CD14-positive monocyte (primary cell): ENCODE measurements around the gene WIPF2. TPM values are rescaled to one million over a fixed set of nuclear protein-coding genes. Genes with fewer than 3 reads are reported as not detected.

ENCODE experiments used
- DNase-seq, 3 donors: peaks; one replicate each; pipeline ENCODE4 v3.0.0-alpha.2; 2011 to 2022
- H2AFZ ChIP-seq: 2 replicates; pipeline ENCODE4 v1.6.0; 2012; ENCODE audit warnings: mild to moderate bottlenecking, low read depth, low read length, inconsistent platforms; ENCODE audit not compliant: insufficient read depth, poor library complexity, severe bottlenecking
- H3K27ac ChIP-seq, 2 donors: 1 replicate in 1 of 2; 2 replicates in 1 of 2; pipeline ENCODE4 v1.5.1; 2012 to 2013; ENCODE audit warnings: low read length in 2 of 2, control low read depth in 1 of 2, inconsistent platforms in 1 of 2, low read depth in 1 of 2, mild to moderate bottlenecking in 1 of 2
- H3K27me3 ChIP-seq, 2 donors: one replicate each; pipeline versions ENCODE4 v1.6.0 to v1.6.1; 2011 to 2013; ENCODE audit warnings: low read length in 2 of 2; ENCODE audit not compliant: control insufficient read depth in 2 of 2, insufficient read depth in 2 of 2
- H3K36me3 ChIP-seq, 2 donors: replicated peaks in 1 of 2; 1 replicate in 1 of 2; 2 replicates in 1 of 2; pipeline versions ENCODE4 v1.5.1 to v1.6.1; 2012 to 2013; ENCODE audit warnings: low read length in 2 of 2, control low read depth in 1 of 2, inconsistent platforms in 1 of 2, mild to moderate bottlenecking in 1 of 2; ENCODE audit not compliant: insufficient read depth in 2 of 2, control insufficient read depth in 1 of 2
- H3K4me1 ChIP-seq, 2 donors: 1 replicate in 1 of 2; 2 replicates in 1 of 2; pipeline versions ENCODE4 v1.5.1 to v1.6.1; 2012 to 2013; ENCODE audit warnings: low read length in 2 of 2, control low read depth in 1 of 2, inconsistent platforms in 1 of 2, mild to moderate bottlenecking in 1 of 2, moderate library complexity in 1 of 2; ENCODE audit not compliant: insufficient read depth in 2 of 2, control insufficient read depth in 1 of 2
- H3K4me2 ChIP-seq: replicated peaks from 2 replicates; pipeline ENCODE3; 2012; ENCODE audit warnings: low read length, moderate library complexity, mild to moderate bottlenecking; ENCODE audit not compliant: poor library complexity, severe bottlenecking; ENCODE audit errors: extremely low read depth
- H3K4me3 ChIP-seq, 3 experiments: fragments of 200-600 bp in 1 of 3; sonication (generic) in 1 of 3; replicated peaks in 1 of 3; 1 replicate in 2 of 3; 2 replicates in 1 of 3; pipeline ENCODE4 v1.5.1; 2011 to 2013; ENCODE audit warnings: low read length in 3 of 3, mild to moderate bottlenecking in 3 of 3, control low read depth in 2 of 3, low read depth in 2 of 3, inconsistent platforms in 1 of 3, moderate library complexity in 1 of 3
- H3K79me2 ChIP-seq: 2 replicates; pipeline ENCODE4 v1.6.0; 2012; ENCODE audit warnings: mild to moderate bottlenecking, control low read depth, inconsistent platforms, low read length, moderate library complexity; ENCODE audit not compliant: insufficient read depth
- H3K9ac ChIP-seq: 2 replicates; pipeline ENCODE4 v1.6.0; 2017; ENCODE audit warnings: low read length, mild to moderate bottlenecking; ENCODE audit not compliant: insufficient read depth, poor library complexity, severe bottlenecking
- H3K9me3 ChIP-seq, 2 donors: replicated peaks in 1 of 2; 1 replicate in 1 of 2; 2 replicates in 1 of 2; pipeline versions ENCODE4 v1.5.1 to v1.6.1; 2012 to 2013; ENCODE audit warnings: low read length in 2 of 2, control low read depth in 1 of 2; ENCODE audit not compliant: control insufficient read depth in 1 of 2, insufficient read depth in 1 of 2
- H4K20me1 ChIP-seq: 2 replicates; pipeline ENCODE4 v1.6.0; 2012; ENCODE audit warnings: mild to moderate bottlenecking, low read length, control low read depth, moderate library complexity; ENCODE audit not compliant: insufficient read depth
- H3K27ac Mint-ChIP-seq, 7 donors: one replicate each; pipeline ENCODE4 v1.8.0; 2020; ENCODE audit warnings: mild to moderate bottlenecking in 7 of 7, mixed read lengths in 7 of 7, moderate library complexity in 6 of 7, inconsistent platforms in 2 of 7
- H3K27me3 Mint-ChIP-seq, 3 donors: one replicate each; pipeline ENCODE4 v1.8.0; 2021 to 2022; ENCODE audit warnings: low read depth in 3 of 3, mild to moderate bottlenecking in 3 of 3, mixed read lengths in 3 of 3, moderate library complexity in 3 of 3, inconsistent platforms in 1 of 3
- H3K36me3 Mint-ChIP-seq, 2 donors: one replicate each; pipeline ENCODE4 v1.8.0; 2020; ENCODE audit warnings: mixed read lengths in 2 of 2, inconsistent platforms in 1 of 2, mild to moderate bottlenecking in 1 of 2
- H3K4me1 Mint-ChIP-seq: one replicate; pipeline ENCODE4 v1.8.0; 2020; ENCODE audit warnings: mild to moderate bottlenecking, mixed read lengths
- H3K4me3 Mint-ChIP-seq, 2 donors: one replicate each; pipeline ENCODE4 v1.8.0; 2020; ENCODE audit warnings: mild to moderate bottlenecking in 2 of 2, mixed read lengths in 2 of 2, moderate library complexity in 1 of 2
- H3K9me3 Mint-ChIP-seq, 7 donors: one replicate each; pipeline ENCODE4 v1.8.0; 2020 to 2022; ENCODE audit warnings: mixed read lengths in 7 of 7, mild to moderate bottlenecking in 6 of 7, moderate library complexity in 6 of 7, inconsistent platforms in 2 of 7
- WGBS: methylation state at CpG from one replicate; pipeline ENCODE4 v1.1.5; 2013; ENCODE audit warnings: missing lambda C conversion rate; ENCODE audit not compliant: insufficient coverage; 5-methylcytosine and 5-hydroxymethylcytosine counted together
- intact Hi-C, 2 donors: fragments of 100-400 bp; cut with micrococcal nuclease; formaldehyde crosslinking; loops; one replicate each; pipeline versions ENCODE4 v1.15.0 to v1.15.1; 2023
- polyA plus RNA-seq, 3 donors: library from polyadenylated mRNA; depleted of rRNA in 1 of 3; unstranded in 2 of 3; stranded (reverse) in 1 of 3; fragments of 300-500 nt in 2 of 3; fragments of >200 nt in 1 of 3; fragmentation: Illumina TruSeq in 2 of 3; gene quantifications; 1 replicate in 2 of 3; 2 replicates in 1 of 3; pipeline ENCODE4 v1.2.3, GENCODE V29; 2012 to 2021
- TF ChIP-seq, protein P1 (sequence below): fragments of 200-600 bp; IDR thresholded peaks from one replicate; pipeline ENCODE4 v1.8.0; 2022; ENCODE audit warnings: antibody characterized with exemption, mild to moderate bottlenecking

Gene WIPF2
- polyA plus RNA-seq, 3 donors = 5.2 to 9.7 (median 8.4) TPM

- H3K27me3 ChIP-seq = peaks cover 6 to 9% of the 10 kb centered on the region in 2 donors
- H3K4me1 Mint-ChIP-seq = peaks cover 21% of the 10 kb centered on the region
- no peaks in the 10 kb centered on the region for H3K9me3 ChIP-seq
- peaks cover 15 to 19% (median 15%) of the 10 kb centered on the region in 3 donors for H3K27me3 Mint-ChIP-seq
- peak overlapping the region; percentile 38 to 82 (median 48) for H3K4me3 ChIP-seq
- intact Hi-C loops = no loop called here
- H3K4me2 ChIP-seq = peak overlapping the region; percentile 96
- DNase-seq = peak; percentile 53 to 71 (median 55)
- no peaks in the 10 kb centered on the region for H3K79me2 ChIP-seq
- H3K4me3 Mint-ChIP-seq = peak overlapping the region; percentile 94 to 97
- H2AFZ ChIP-seq = peak overlapping the region; percentile 93
- H3K9ac ChIP-seq = peak overlapping the region; percentile 53
- no peaks in the 10 kb centered on the region for H4K20me1 ChIP-seq
- peaks cover 11 to 27% of the 10 kb centered on the region in 2 donors for H3K4me1 ChIP-seq
- H3K27ac ChIP-seq = no peak overlapping the region
- TF ChIP-seq, protein P1, sequence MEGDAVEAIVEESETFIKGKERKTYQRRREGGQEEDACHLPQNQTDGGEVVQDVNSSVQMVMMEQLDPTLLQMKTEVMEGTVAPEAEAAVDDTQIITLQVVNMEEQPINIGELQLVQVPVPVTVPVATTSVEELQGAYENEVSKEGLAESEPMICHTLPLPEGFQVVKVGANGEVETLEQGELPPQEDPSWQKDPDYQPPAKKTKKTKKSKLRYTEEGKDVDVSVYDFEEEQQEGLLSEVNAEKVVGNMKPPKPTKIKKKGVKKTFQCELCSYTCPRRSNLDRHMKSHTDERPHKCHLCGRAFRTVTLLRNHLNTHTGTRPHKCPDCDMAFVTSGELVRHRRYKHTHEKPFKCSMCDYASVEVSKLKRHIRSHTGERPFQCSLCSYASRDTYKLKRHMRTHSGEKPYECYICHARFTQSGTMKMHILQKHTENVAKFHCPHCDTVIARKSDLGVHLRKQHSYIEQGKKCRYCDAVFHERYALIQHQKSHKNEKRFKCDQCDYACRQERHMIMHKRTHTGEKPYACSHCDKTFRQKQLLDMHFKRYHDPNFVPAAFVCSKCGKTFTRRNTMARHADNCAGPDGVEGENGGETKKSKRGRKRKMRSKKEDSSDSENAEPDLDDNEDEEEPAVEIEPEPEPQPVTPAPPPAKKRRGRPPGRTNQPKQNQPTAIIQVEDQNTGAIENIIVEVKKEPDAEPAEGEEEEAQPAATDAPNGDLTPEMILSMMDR = peak; percentile 71
- H3K27ac Mint-ChIP-seq = peak overlapping the region in 2 of 7 donors; percentile 59 to 71
- WGBS = 1% methylated on average over 60 of the region's 60 CpGs
- H3K36me3 ChIP-seq = no peaks in the 10 kb centered on the region
- H3K9me3 Mint-ChIP-seq = peaks cover 0 to 5% (median 0%) of the 10 kb centered on the region in 7 donors
- peaks cover 9 to 11% of the 10 kb centered on the region in 2 donors for H3K36me3 Mint-ChIP-seq
Measured at GRCh38 chr17:40191237-40192208, 27.6 kb upstream of the WIPF2 start.

GRCh38 chr17:40192961-40193360, 26.1 kb upstream of the WIPF2 start:
- no peaks in the 10 kb centered on the region for H3K36me3 ChIP-seq
- no peak overlapping the region for H3K27ac ChIP-seq
- H3K4me3 ChIP-seq = no peak overlapping the region
- H3K27me3 ChIP-seq = peaks cover 6 to 9% of the 10 kb centered on the region in 2 donors
- no peaks in the 10 kb centered on the region for H4K20me1 ChIP-seq
- no peak overlapping the region for H3K9ac ChIP-seq
- TF ChIP-seq, protein P1 = no peak
- DNase-seq = no peak
- Mint-ChIP-seq H3K4me3 (no peak overlapping the region), H3K4me1 (peaks cover 20% of the 10 kb centered on the region), H3K27me3 (peaks cover 17 to 19% (median 17%) of the 10 kb centered on the region in 3 donors), H3K36me3 (peaks cover 9 to 11% of the 10 kb centered on the region in 2 donors), H3K9me3 (peaks cover 0 to 9% (median 3%) of the 10 kb centered on the region in 7 donors), H3K27ac (peak overlapping the region in 1 of 7 donors; percentile 33)
- no peak overlapping the region for H3K4me2 ChIP-seq
- H3K4me1 ChIP-seq = peaks cover 11 to 27% of the 10 kb centered on the region in 2 donors
- H3K9me3 ChIP-seq = no peaks in the 10 kb centered on the region
- H3K79me2 ChIP-seq = no peaks in the 10 kb centered on the region
- no CpG with 5 or more reads among the region's 2 CpGs for WGBS
- H2AFZ ChIP-seq = no peak overlapping the region
- intact Hi-C loops = no loop called here
